ENCODE results near the gene ELP1.
A peak's percentile ranks its signal among the peaks of the same experiment; 100 is the strongest.
"Not testable (repeated sequence)": the region's sequence is repeated elsewhere in the genome, so short reads cannot be mapped to it uniquely, and the experiment has no call there.

ELP1 gene

DNA sequence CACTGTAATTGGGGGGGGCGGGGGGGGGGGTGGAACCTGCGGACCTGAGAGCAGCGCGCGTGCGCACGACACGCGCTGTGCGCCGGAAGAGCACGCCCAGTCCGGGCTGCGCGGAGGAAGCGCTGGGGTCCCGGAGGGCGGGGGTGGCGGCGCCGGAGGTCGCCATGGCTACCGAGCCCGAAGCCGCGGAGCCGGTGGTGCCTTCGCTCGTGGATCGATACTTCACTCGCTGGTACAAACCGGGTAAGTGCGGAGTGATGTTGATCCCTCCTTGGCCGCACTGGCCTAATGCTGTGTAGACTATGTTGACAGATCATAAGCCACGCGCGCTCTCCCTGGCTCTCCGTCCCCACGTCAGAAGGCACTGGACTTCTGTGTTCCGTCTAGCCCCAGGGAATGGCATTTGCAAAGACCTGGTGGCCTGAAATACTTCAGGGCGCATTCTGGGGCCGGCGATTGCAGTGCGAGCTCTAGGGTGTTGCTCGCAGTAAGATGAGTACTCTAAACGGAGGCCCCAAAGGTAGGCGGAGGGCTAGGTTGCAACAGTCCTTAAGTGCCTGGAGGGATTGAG is 484 bp upstream of the ELP1 start, which contains the start of gene ABITRAM:
TSS of gene ABITRAM (plus strand) at position 78 of the 571 bp plus-strand sequence. CDS start at position 165, 87 bp downstream.
- peak in 53 of 56 donors; percentile 10 to 95 (median 82) for DNase-seq

DNA sequence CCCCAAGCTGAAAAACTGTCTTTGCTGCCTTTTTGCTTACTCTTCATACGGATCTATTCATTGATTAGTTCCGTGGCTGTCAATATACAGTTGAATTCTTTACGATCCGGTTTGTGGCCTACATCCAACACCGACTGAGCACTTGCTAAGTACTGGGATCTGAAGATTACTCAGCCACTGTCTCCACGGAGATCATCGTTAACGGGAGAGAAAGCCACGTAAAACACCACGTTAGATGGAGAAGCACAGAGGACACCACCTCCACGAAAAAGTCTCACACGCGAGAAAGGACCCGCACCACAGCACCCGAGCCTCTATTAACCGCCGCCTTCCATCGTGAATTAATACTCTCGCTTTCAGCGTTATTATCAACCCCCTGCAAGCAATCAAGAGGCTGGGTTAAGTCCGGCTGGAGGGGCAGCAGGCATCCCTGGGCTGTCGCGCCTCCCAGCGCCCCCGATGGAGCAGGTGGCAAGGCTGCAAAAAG is 650 bp downstream of the ELP1 start:
- peak in 7 of 56 donors; percentile 10 to 38 (median 28) for DNase-seq

DNA sequence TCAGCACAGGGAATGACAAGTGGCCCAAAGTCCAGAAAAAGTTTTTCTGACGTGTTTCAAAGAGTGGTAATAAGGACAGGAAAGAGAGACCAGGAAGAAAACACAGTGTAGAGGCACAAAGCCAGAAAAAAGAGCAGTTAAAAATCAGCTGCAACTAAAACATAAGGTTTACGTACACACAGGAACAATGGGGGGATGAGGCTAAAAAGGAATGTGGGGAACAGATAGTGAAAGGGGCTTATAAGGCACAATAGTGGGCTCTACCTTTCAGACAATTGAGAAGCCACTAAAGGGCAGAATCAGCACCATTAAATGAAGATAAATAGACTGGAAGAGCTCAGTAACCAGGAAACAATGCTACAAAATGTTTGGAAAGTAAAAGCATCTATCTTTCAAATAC is 5.5 kb downstream of the ELP1 start:
- no peak for DNase-seq

DNA sequence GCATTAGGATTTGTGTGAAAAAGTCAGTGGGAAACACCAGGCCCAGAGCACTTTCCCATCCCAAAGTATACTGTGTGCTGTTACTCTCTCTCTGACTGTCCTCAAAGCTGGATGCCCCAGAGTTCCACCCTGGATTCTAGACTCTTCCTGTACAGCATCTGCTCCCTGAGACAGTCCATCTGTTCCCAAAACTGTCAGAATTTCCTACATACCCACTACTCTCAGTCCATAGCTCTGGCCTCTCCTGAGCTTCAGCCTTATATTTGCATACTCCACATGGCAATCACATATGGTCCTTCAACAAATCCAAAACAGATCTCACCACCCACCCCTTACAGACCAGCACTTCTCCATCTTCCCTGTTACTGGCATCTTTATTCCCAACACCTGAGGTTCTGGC is 9.5 kb downstream of the ELP1 start:
- DNase-seq = no peak

DNA sequence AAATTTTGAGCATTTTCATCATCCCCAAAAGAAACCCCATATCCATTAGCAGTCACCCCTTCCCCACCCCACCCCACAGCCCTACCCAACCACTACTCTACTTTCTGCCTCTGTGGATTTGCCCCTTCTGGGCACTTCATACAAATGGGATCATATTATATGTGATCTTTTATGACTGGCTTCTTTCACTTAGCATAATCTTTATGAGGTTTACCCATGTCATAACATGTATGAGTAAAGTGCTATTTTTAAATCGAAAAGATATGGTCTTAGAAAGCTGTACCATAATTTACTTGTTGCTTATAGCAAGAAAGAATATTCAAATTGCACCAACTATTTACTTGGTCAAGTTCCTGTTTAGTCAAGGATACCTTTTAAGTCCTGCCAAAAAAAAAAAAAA is 12.7 kb downstream of the ELP1 start:
- no peak for DNase-seq

DNA sequence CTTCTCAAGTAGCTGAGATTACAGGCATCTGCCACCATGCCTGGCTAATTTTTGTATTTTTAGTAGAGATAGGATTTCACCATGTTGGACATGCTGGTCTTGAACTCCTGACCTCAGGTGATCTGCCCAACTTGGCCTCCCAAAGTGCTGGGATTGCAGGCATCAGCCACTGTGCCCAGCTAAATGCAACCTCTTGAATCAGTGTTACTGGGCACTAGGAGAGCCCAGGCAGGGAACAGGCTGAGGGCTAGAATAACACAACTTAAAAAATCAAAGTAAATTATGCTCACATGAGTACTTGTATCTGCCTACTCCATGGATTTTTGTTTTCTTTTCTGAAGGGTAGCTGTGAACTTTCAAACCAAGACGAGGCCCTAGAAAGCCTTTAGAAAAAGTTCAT is 13.5 kb downstream of the ELP1 start:
- DNase-seq = not testable (repeated sequence)

DNA sequence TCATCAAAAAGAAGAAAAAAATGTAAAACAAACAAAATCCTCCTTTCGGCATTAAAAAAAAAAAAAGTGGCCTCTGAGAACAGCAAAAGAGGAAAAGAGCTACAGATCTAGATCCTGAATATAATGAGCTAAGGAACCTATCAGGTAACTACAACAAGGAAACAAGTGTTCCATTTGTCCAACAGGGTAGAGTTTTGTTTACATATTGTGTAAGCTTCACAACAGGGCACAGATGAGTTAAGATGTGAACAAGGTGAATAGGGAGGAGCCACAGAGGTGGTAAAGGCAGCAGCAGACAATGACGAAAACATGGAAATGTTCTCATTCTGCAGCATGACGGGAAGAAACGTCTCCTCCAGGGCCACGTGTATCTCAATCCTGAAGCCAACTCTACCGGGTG is 14.4 kb downstream of the ELP1 start:
- DNase-seq = no peak

DNA sequence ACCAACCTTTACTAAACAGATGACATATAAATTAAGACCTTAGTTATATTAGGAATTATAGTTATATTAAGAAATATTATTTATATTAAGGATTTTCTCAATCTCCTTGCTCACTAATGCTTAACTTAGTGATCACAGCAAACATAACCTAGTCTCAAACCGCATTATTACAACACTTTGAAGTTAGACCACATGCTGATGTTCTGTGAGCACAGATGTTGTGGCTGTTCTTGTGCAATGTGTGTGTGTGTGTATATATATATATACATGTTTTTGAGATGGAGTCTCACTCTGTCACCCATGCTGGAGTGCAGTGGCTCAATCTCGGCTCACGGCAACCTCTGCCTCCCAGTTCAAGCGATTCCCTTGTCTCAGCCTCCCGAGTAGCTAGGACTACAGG is 20.5 kb downstream of the ELP1 start:
- DNase-seq = no peak

DNA sequence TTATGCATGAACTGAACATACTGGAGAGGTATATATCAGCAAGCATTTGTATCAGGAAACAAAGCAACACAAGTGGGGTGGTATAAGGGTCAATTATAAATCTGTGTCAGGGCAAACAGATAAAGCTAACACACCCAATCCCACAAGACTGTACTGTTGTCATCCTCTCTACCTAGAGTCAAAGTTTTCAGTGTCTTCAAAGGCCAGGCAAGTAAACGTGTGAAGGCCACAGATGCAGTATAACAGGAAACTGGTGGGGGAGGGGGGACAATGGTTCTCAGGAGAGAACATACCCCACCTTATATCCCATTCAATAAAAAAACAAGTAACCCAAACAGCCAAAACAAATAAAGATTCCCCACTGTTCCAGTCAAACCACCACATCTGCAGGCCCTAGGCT is 22.1 kb downstream of the ELP1 start:
- no peak for DNase-seq

DNA sequence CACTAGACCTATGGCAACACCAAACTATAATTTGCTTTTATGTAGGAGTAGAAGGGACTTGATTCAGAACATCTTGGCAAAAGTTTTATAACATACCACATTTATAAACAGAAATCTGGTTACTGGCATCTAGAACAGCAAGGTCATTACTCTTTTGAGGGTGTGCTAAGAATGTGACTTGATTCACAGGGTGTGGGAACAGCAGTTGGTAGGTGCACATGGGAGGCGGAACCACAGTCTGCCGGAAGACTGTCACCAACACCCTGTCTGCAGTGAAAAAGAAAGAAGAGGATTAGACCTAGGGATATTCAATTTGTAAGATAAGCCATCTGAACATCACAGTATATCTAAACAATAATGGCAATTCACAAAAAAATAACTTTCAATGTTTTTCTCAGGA is 23.0 kb downstream of the ELP1 start:
- DNase-seq = peak in 10 of 56 donors; percentile 0 to 29 (median 3)

DNA sequence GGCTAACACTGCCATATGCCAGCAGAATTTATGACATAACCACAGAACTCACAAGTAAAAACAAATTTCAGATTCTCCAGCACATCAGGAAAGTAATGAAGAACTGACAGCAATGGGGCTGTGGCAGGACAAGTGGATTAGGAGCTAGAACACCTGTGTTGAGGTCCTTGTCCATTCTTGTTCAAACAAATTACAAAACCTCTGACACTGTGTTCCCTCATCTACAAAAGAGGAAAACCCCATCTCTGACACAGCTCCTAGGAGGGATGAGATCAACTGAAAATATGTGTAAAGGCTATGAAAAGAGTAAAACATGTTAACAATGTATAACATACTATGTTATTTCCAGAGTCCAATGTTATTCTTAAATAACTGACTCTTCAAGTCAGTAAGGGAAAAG is 23.5 kb downstream of the ELP1 start:
- DNase-seq = no peak

DNA sequence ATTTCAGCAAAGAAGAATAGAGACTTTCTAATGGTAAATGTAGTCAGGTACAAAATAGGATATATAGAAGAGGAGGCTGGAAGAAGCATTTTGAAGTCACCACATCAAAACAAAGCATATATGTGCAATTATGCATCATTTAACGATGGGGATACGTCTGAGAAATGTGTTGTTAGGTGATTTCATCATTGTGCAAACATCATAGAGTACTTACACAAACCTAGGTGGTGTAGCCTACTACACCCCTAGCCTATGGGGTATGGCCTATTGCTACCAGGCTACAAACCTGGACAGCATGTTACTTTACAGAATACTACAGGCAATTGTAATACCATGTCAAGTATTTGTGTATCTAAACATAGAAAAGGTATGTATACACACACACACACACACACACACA is 28.4 kb downstream of the ELP1 start:
- no peak for DNase-seq

DNA sequence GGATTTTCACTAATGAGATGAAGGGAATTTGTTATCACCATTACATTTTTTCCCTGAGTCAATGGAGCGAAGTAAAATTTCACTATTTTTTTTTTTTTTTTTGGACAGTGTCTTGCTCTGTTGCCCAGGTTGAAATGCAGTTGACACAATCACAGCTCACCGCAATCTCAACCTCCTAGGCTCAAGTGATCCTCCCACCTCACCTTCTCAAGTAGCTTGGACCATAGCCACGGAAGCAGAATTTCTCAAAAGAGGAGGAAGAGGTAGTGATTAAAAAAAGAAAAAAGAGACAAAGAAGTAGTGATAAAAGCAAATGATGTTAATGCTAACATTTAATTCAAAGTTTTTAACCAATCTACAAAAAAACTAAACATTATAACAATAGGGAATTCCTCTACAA is 29.8 kb downstream of the ELP1 start:
- no peak for DNase-seq

DNA sequence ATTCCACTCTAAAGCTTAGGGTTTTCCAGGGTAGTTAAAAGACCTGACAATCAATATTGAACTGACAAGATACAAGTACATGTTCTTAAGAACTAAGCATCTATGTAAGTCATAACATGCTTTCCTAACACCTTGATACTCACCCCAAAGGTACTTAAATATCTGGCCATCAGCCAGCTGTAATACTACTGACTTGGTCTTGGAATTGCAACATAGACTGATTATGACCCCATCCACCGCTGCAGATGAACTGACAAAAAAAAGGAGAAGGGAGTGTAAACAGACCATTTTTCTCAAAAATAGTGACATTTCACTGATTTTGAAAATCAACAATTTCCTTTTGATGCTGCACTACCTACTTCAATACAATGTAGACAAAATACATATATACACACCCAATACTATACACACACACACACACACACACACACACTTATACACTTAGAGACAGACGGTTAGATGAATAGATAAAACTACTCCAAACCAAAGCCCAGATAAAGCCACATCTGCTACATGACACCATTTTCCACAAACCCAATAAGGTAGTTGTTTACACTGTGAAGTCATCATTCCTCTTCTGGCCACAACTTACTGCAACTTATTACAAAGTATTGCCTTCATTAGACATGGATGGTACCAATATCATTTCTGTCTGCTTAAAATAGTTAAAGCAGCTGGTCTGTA is 30.4 kb downstream of the ELP1 start:
- no peak for DNase-seq

DNA sequence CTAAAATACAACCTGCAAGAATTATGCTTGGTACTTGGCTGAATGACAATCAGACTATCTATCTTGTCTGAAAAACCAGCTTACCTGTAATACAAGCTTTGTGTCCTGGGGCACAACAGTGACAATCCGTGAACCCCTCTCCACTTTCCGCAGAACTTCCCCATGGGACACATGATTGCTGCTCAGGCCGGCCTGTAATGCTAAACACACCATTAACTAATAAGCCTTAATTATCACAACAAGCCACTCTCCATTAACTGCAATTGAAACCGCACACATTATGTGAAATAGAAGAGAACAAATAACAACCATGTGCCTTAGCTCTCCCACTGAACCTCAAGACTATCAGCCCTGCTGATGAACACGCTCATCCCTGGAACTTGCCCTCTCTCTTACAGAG is 33.7 kb downstream of the ELP1 start:
- no peak for DNase-seq

DNA sequence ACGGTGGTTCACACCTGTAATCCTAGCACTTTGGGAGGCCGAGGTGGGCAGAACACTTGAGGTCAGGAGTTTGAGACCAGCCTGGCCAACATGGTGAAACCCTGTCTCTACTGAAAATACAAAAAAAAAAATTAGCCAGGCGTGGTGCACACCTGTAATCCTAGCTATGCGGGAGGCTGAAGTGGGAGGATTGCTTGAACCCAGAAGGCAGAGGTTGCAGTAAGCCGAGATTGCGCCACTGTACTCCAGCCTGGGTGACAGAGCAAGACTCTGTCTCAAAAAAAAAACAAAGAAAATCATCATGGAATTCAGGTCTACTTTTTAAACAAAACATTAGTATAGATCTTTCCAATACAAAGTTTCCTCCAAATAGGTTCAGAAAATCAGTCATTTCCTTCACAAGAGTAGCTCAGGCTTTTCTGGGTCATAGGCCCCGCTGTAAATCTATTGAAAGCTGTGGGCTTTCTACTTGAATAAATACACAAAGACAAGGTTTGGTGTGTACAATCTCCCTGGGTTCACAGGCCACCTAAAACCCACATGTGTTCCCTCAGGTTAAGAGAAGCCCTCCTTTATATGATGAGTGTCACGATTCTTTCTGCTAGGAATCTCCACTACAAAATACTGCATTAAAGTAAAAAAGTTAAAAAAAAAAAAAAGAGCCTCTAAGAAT is 34.8 kb downstream of the ELP1 start:
- DNase-seq = not testable (repeated sequence)

DNA sequence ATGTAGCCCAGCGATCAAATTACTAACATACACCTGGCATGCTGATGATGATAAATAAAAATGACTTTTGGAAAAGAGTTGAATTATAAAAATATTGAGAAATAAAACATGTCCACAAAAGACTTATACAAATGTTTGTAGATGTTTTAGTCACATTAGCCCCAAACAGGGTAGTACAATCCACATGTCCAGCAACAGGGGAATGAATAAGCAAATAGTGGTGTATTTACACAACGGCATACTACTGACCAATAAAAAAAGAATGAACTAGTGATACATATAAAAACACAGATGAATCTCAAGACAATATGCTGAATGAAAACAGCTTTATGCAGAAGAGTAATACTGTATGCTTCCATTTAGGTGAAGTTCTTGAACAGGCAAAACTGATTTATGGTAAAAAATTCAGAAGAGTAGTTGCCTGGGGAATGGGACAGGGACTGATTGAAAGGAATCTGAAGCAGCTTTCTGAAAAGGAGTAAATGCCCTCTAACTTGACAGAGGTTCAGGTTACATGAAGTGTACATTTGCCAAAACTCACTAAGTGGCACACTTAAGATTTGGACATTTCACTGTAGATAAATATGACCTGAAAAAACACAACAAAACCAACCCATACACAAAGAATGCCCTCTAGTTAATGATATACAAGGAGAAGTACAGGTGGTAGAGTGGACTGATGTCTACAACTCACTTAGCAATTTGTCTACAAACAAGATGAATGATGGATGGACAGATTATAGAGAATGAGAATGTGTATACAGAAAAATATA is 36.4 kb downstream of the ELP1 start:
- no peak for DNase-seq

DNA sequence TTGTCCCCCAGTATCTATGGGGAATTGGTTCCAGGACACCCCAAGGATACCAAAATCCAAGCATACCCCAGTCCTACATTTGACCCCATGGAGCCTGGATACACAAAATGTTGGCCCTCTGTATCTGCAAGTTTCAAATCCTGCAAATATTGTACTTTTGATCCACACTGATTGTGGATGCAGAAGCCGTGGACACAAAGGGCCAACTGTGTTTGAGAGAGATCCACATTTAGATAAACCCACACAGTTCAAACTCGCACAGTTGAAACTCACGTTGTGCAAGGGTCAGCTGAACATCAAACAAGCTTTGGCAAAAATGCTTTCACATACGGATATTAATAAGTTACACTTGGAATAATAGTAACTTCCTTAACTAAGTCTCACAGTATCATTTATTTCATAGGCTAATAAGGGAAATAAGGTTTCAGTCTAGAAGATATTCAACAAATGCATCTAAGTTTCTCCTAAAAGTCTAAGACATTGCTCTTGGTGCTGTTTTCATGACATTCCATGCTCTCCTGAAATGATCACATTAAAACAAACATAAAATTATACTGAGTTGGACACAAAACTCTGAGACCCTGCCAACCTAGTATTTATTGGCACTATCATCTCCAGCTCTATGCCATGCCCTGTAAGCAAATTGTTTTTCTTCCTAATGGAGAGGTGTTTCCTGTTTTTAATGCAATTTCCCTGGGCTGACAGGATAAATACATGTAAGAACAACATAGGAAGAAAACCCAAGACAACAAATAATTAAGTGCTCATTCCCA is 39.5 kb downstream of the ELP1 start:
- no peak for DNase-seq

DNA sequence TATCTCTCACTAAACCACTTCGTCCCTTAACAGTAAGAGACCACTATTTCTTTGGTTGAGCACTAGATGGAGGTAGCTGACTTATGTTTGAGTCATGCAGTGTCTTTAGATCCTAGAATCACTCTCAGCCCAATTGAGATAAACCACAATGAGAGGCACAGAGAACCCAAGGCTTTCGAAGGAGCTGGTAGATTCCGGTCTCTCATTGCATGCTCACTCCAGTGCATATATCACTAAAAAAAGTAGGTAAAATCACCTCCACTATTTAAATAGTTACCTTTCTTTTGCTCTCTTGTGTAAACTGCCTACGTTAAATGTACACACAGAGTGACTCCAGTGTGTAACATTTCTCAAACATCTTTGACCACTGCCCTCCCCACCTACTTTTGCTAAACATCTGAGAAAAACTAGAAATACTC is 44.3 kb downstream of the ELP1 start:
- no peak for DNase-seq

DNA sequence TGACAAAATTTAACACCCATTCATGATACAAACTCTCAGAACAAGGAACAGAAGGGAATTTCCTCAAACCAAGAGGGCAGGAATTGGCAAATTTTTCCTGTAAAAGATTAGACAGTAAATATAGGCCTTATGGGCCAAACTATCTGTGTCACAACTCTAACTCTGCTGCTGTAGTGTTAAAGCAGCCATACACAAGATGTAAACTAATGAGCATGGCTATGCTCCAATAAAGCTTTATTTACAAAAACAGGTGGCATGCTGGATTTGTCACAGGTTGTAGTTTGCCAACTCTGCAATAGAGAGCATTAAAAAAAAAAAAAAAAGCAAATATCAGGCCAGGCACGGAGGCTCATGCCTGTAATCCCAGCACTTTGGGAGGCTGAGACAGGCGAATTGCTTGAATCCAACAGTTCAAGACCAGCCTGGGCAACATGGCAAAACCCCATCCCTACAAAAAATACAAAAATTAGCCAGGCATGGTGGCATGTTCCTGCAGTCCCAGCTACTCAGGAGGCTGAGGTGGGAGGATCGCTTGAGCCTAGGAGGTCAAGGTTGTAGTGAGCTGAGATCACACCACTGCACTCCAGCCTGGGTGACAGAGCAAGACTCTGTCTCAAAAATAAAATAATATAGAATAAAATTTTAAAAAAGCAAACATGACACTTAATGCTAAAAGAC is 47.2 kb downstream of the ELP1 start:
- DNase-seq = not testable (repeated sequence)
